Measurements from ENCODE around the gene METRNL. TPM values are rescaled to one million over a fixed set of nuclear protein-coding genes. Genes with fewer than 3 reads are reported as not detected.
A peak's percentile ranks its signal among the peaks of the same experiment; 100 is the strongest.
"Not testable (repeated sequence)": the region's sequence is repeated elsewhere in the genome, so short reads cannot be mapped to it uniquely, and the experiment has no call there.

Gene METRNL
- total RNA-seq, 1 experiment from 2014 or later, result 46.2 TPM

DNA sequence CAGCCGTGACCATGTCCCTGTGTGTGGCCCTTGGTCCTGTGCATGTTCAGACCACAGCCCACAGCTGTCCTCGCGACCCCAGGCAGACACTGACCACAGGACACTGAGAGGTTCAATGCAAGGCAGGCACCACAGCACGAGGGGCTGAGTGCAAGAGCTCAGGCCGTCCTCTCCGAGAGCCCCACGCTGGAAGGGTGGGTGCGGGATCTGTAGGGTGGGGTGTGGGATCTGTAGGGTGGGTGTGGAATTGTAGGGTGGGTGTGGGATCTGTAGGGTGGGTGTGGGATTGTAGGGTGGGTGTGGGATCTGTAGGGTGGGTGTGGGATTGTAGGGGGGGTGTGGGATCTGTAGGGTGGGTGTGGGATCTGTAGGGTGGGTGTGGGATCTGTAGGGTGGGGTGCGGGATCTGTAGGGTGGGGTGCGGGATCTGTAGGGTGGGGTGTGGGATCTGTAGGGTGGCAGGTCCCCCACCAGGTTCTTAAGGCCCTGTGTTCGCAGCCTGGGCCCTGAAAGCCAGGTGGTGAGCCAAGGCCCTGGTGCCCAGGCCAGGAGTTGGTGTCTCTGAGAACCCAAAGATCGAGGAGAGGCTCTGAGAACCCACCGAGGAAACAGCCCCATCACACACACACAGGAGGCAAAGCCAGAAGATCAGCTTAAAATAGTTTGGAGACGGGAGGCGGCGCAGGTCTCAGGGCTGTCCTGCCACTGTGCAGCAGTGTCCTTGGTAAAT is 48.2 kb downstream of the METRNL start:
- Histone ChIP-seq H3K27ac (no peak overlapping the region), H3K9me3 (replicated peaks) (no peaks in the 10 kb centered on the region), H3K4me3 (no peak overlapping the region), H3K4me1 (peaks cover 8% of the 10 kb centered on the region), H3K27me3 (peaks cover 10% of the 10 kb centered on the region; the same call in 1 of the 2 replicates), H3K36me3 (no peaks in the 10 kb centered on the region)
- DNase-seq, result peak in 1 of 2 experiments; percentile 42

DNA sequence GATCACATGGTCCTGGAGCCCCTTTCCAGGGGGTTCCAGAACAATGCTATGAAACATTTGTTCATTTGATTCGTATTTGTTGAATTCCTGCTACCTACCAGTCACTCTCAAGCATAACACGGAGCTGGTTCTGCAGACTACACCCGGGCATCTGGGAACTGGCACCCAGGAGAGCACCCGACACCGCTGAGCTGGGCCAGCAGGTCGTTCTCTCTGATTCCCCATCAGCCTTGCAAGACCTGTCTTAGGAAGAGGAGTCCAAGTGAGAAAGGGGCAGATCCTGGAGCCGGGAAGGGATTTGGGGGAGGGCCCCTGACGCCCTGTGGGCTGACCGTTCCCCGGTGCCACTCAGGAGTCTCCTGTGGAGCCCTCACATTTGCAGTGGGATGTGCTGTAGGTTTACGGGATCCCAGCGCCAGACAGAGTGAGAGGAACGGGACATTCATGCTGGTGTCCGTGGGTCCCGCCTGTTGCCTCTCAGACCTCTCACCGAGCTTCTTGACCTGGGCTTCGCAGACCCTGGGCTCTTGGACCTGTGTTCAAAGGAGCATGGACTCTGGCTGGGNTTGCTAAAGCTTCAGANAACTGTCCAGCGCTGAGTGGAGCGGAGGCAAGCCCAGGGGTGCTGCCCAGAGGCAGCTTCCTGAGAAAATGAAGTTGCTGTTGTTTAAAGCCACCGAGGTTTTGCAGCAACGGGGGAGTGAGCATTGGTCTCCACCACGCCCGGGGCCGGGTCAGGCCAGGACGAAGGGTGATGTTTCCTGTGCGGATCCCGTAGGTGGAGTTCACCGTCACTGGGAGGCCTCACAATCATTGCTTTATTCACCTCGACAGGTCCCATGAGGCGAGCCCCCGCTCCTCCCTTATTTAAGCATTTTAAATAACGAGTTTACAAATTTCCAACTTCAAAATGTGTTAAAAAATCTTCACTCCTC is 49.2 kb downstream of the METRNL start:
- H3K36me3 ChIP-seq, result no peaks in the 10 kb centered on the region
- H3K9me3 ChIP-seq (replicated peaks), result no peaks in the 10 kb centered on the region
- H3K4me1 ChIP-seq, result peaks cover 18% of the 10 kb centered on the region
- H3K27ac ChIP-seq, result no peak overlapping the region
- DNase-seq, result no peak
- H3K4me3 ChIP-seq, result no peak overlapping the region
- H3K27me3 ChIP-seq, result peaks cover 10% of the 10 kb centered on the region; the same call in 1 of the 2 replicates

GRCh38 chr17:83129676-83130075 is 50.3 kb downstream of the METRNL start:
- DNase-seq, result no peak
- peaks cover 10% of the 10 kb centered on the region; the same call in 1 of the 2 replicates for H3K27me3 ChIP-seq
- H3K4me3 ChIP-seq, result no peak overlapping the region

GRCh38 chr17:83131401-83132011 is 52.1 kb downstream of the METRNL start:
- Histone ChIP-seq H3K9me3 (replicated peaks) (no peaks in the 10 kb centered on the region), H3K4me3 (no peak overlapping the region), H3K27me3 (peaks cover 12% of the 10 kb centered on the region), H3K36me3 (no peaks in the 10 kb centered on the region), H3K4me1 (peaks cover 29% of the 10 kb centered on the region), H3K27ac (no peak overlapping the region)
- no peak for DNase-seq

More at GRCh38 chr17:83129676-83130075, 50.3 kb downstream of the METRNL start:
- Histone ChIP-seq H3K27ac (no peak overlapping the region), H3K4me1 (peaks cover 21% of the 10 kb centered on the region), H3K36me3 (no peaks in the 10 kb centered on the region), H3K9me3 (replicated peaks) (no peaks in the 10 kb centered on the region)

GRCh38 chr17:83132251-83133081 is 53.1 kb downstream of the METRNL start:
- Histone ChIP-seq H3K27me3 (peaks cover 11% of the 10 kb centered on the region), H3K4me1 (peaks cover 28% of the 10 kb centered on the region), H3K4me3 (no peak overlapping the region), H3K36me3 (no peaks in the 10 kb centered on the region), H3K27ac (no peak overlapping the region), H3K9me3 (replicated peaks) (no peaks in the 10 kb centered on the region)
- DNase-seq, result no peak

DNA sequence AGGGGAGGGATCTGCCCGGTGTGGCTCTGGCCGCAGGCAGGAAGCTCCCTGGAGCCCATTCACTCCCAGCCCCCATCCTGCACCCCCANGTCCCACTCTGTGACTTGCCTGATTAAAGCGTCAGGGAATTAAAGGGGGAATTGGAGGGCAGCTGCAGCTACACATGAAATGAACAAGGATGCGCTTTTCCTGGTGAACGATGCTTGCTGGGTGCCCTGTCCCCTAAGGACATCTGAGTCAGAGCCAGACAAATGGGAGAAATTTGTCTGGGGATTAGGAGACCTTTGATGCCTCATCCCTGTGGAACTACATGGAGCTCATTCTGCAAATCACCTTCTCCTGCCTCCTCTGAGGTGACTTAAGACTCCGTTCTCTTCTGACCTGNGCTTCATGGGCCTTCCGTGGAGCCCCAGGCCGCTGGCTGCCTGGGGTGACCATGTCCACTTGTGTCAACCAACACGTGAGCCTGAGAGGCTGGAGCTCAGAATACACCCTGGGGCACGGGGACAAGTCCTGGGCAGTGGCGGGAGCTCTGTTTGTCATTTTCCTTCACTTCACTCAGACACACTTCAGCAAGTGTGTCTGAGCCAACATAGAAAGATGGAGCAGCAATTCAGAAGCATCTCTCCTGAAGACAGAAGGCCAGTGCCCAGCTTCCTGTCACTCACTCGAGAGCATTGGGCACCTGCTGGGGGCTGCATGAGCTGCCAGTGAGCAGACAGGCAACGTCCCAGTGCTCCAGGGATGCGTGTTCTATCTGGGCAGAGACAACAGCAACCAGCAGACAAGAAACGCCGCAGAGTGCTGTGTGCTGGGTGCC is 54.1 kb downstream of the METRNL start:
- Histone ChIP-seq H3K4me1 (peaks cover 28% of the 10 kb centered on the region), H3K36me3 (no peaks in the 10 kb centered on the region), H3K27ac (no peak overlapping the region), H3K9me3 (replicated peaks) (no peaks in the 10 kb centered on the region), H3K4me3 (no peak overlapping the region), H3K27me3 (peaks cover 14% of the 10 kb centered on the region)
- DNase-seq, result peak; percentile 75 to 81

GRCh38 chr17:83134456-83134855 is 55.0 kb downstream of the METRNL start:
- not testable (repeated sequence) for H3K9me3 ChIP-seq (replicated peaks); DNase-seq; H3K36me3 ChIP-seq; H3K27ac ChIP-seq; H3K4me3 ChIP-seq
- peaks cover 14% of the 10 kb centered on the region for H3K27me3 ChIP-seq
- H3K4me1 ChIP-seq, result peaks cover 28% of the 10 kb centered on the region

DNA sequence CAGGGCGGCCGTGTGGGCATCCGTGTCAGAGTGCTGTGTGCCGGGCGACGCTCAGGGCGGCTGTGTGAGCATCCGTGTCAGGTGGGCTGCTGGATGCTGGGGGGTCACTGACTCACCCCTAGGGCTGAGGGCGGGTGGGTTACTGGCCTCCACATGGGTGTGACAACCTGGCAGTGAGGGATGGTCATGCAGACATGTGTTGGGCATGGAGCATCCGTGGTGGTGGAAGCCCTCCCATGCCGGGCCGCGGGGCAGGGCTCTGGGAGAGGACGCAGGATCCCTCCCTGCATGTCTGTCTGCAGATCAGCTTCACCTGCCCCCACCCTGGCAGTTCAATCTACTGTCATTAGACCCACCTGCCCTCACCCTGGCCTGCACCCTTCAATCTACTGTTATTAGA is 56.3 kb downstream of the METRNL start:
- Histone ChIP-seq H3K9me3 (replicated peaks) (no peaks in the 10 kb centered on the region; the same call in 1 of the 2 replicates), H3K36me3 (no peaks in the 10 kb centered on the region), H3K27ac (no peak overlapping the region), H3K27me3 (peaks cover 14% of the 10 kb centered on the region), H3K4me3 (no peak overlapping the region), H3K4me1 (peaks cover 28% of the 10 kb centered on the region)
- peak in 1 of 2 experiments; percentile 5 for DNase-seq

- Histone ChIP-seq H3K36me3 (no peaks in the 10 kb centered on the region), H3K9me3 (replicated peaks) (no peaks in the 10 kb centered on the region; the same call in 1 of the 2 replicates), H3K4me3 (no peak overlapping the region), H3K27ac (no peak overlapping the region), H3K4me1 (peaks cover 28% of the 10 kb centered on the region), H3K27me3 (peaks cover 14% of the 10 kb centered on the region)
- peak in 1 of 2 experiments; percentile 5 for DNase-seq
Measured at GRCh38 chr17:83136156-83136555, 56.7 kb downstream of the METRNL start.

- no peak overlapping the region for H3K4me3 ChIP-seq
- DNase-seq, result peak in 1 of 2 experiments; percentile 2
Measured at GRCh38 chr17:83136931-83137330, 57.5 kb downstream of the METRNL start.

GRCh38 chr17:83137523-83137922 is 58.1 kb downstream of the METRNL start:
- Histone ChIP-seq H3K36me3 (no peaks in the 10 kb centered on the region), H3K4me1 (peaks cover 24% of the 10 kb centered on the region)
- peak in 1 of 2 experiments; percentile 3 for DNase-seq

More at GRCh38 chr17:83136931-83137330, 57.5 kb downstream of the METRNL start:
- Histone ChIP-seq H3K27ac (no peak overlapping the region), H3K27me3 (peaks cover 14% of the 10 kb centered on the region), H3K9me3 (replicated peaks) (peaks cover 5% of the 10 kb centered on the region; the same call in 1 of the 2 replicates), H3K4me1 (peaks cover 28% of the 10 kb centered on the region), H3K36me3 (no peaks in the 10 kb centered on the region)

DNA sequence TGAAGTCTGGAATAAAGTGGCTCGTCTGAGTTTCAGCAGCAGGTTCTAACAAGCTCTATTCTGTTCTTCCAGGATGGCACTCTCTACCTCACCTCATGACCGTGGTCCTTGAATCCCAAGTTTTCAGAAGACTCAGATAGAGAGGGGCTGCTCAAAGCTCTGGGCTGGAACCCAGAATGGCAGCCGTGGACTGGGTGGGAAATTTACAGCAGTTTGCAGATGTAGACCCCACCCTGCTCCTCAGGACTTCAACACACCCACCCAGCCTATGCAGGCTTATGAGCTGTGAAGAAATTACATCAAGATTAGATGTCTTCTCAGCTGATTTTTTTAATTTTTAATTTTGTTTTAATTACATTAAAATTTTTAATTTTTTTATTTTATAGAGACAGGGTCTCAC is 59.4 kb downstream of the METRNL start:
- peak in 1 of 2 experiments; percentile 1 for DNase-seq
- peaks cover 14% of the 10 kb centered on the region for H3K27me3 ChIP-seq

More at GRCh38 chr17:83137523-83137922, 58.1 kb downstream of the METRNL start:
- peaks cover 14% of the 10 kb centered on the region for H3K27me3 ChIP-seq
- peaks cover 11% of the 10 kb centered on the region for H3K9me3 ChIP-seq (replicated peaks)
- no peak overlapping the region for H3K27ac ChIP-seq
- no peak overlapping the region for H3K4me3 ChIP-seq

More for the DNA sequence above, 59.4 kb downstream of the METRNL start:
- H3K4me1 ChIP-seq, result peaks cover 11% of the 10 kb centered on the region
- no peak overlapping the region for H3K27ac ChIP-seq
- no peak overlapping the region for H3K4me3 ChIP-seq
- peaks cover 17% of the 10 kb centered on the region for H3K9me3 ChIP-seq (replicated peaks)
- no peaks in the 10 kb centered on the region for H3K36me3 ChIP-seq

Measured in SJCRH30 (cell line).